Measurements from ENCODE around the gene TXNDC8. TPM values are rescaled to one million over a fixed set of nuclear protein-coding genes. Genes with fewer than 3 reads are reported as not detected.

The TXNDC8 gene
- total RNA-seq, 1 donor from 2014 or later = not detected

GRCh38 chr9:110282018-110282738, 55.5 kb downstream of the TXNDC8 start:
- no peak overlapping the region for H3K27ac Mint-ChIP-seq

GRCh38 chr9:110278080-110278707, 59.5 kb downstream of the TXNDC8 start:
- no peak for TF ChIP-seq CTCF (conservative IDR thresholded peaks at IDR 0.05)
- Mint-ChIP-seq H3K4me3 (no peak overlapping the region), H3K4me1 (ENCODE audit: unreplicated experiment) (no peaks in the 10 kb centered on the region), H3K27ac (no peak overlapping the region), H3K36me3 (no peaks in the 10 kb centered on the region), H3K27me3 (no peaks in the 10 kb centered on the region), H3K9me3 (no peaks in the 10 kb centered on the region)
- DNase-seq (ENCODE audit: extremely low spot score, unreplicated experiment) = no peak

More at GRCh38 chr9:110282018-110282738, 55.5 kb downstream of the TXNDC8 start:
- Mint-ChIP-seq H3K9me3 (no peaks in the 10 kb centered on the region), H3K4me3 (no peak overlapping the region), H3K4me1 (ENCODE audit: unreplicated experiment) (peaks cover 8% of the 10 kb centered on the region), H3K27me3 (no peaks in the 10 kb centered on the region), H3K36me3 (no peaks in the 10 kb centered on the region)
- no peak for TF ChIP-seq CTCF (conservative IDR thresholded peaks at IDR 0.05)
- DNase-seq (ENCODE audit: extremely low spot score, unreplicated experiment) = no peak

GRCh38 chr9:110276781-110277180, 60.9 kb downstream of the TXNDC8 start:
- Mint-ChIP-seq H3K27ac (no peak overlapping the region), H3K27me3 (no peaks in the 10 kb centered on the region), H3K36me3 (no peaks in the 10 kb centered on the region), H3K4me1 (ENCODE audit: unreplicated experiment) (no peaks in the 10 kb centered on the region), H3K4me3 (no peak overlapping the region), H3K9me3 (no peaks in the 10 kb centered on the region)
- no peak for TF ChIP-seq CTCF (conservative IDR thresholded peaks at IDR 0.05)
- DNase-seq (ENCODE audit: extremely low spot score, unreplicated experiment) = no peak

GRCh38 chr9:110270211-110270995, 67.3 kb downstream of the TXNDC8 start:
- no peak for DNase-seq (ENCODE audit: extremely low spot score, unreplicated experiment)
- Mint-ChIP-seq H3K27me3 (peaks cover 2% of the 10 kb centered on the region), H3K27ac (no peak overlapping the region), H3K4me1 (ENCODE audit: unreplicated experiment) (no peaks in the 10 kb centered on the region), H3K36me3 (no peaks in the 10 kb centered on the region), H3K4me3 (no peak overlapping the region), H3K9me3 (no peaks in the 10 kb centered on the region)
- no peak for TF ChIP-seq CTCF (conservative IDR thresholded peaks at IDR 0.05)

GRCh38 chr9:110266795-110267194, 70.9 kb downstream of the TXNDC8 start:
- no peak for TF ChIP-seq CTCF (conservative IDR thresholded peaks at IDR 0.05)
- H3K4me1 Mint-ChIP-seq (ENCODE audit: unreplicated experiment) = no peaks in the 10 kb centered on the region
- DNase-seq (ENCODE audit: extremely low spot score, unreplicated experiment) = no peak
- H3K9me3 Mint-ChIP-seq = no peaks in the 10 kb centered on the region
- no peak overlapping the region for H3K4me3 Mint-ChIP-seq
- peaks cover 2% of the 10 kb centered on the region for H3K27me3 Mint-ChIP-seq
- H3K36me3 Mint-ChIP-seq = no peaks in the 10 kb centered on the region
- H3K27ac Mint-ChIP-seq = no peak overlapping the region
